Activated naive CD4-positive, alpha-beta T cell (primary cell): ENCODE measurements around the gene PRRC2A.
A peak's percentile ranks its signal among the peaks of the same experiment; 100 is the strongest.

ENCODE experiments used
- DNase-seq, 4 experiments: peaks; one replicate each; lab custom pipeline; 2025; lab: John Stamatoyannopoulos, UW

Gene PRRC2A

DNA sequence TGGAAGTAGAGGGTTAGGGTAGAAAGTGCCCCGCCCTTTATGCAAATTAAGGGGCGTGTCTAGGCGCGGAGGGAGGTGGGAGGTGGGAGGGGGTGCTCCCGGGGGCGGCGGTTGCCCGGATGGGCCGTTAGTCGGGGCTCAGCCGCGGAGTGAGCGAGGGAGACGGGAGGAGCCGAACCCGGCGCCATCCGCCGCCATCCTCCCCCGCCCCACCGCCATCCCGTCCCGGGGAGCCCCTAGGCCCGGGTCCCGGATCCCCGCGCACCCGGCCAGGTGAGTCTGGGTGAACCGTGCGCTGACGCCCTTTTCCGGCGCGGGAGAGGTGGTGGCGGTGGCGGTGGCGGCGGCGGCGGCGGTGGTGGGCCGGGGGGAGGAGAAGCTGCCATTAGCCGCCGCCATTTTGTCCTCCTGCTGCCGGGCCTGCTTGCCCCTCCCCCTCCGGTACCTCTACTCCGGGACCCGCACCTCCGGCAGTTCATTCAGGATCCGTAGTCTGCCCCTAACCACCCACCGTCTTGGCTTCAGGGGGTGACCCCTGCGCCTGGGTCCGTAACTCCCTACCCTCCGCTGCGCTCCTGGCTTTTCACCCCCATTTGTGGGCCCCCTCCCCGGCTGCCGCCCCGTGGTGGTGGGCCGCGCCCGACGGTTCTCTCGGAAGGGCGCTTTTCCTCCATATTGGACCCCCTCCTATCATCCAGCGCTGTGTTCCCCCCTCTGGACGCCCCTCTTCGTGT, at the start of gene PRRC2A:
Gene PRRC2A, plus strand, starts transcription at position 130 of the 734 bp plus-strand sequence. CDS start 2,075 bp downstream, outside the sequence.
- DNase-seq, result peak; percentile 98 to 99 (median 98)

GRCh38 chr6:31572041-31572911, 48.2 kb upstream of the PRRC2A start, which contains the start of gene LTA:
LTA (plus strand) TSS chr6:31572289; CDS start chr6:31572743, 454 bp downstream.
- peak; percentile 35 to 67 (median 51) for DNase-seq

GRCh38 chr6:31573239-31574105, 47.0 kb upstream of the PRRC2A start:
- DNase-seq, result no peak

- DNase-seq, result no peak
Measured at GRCh38 chr6:31574106-31575061, 46.1 kb upstream of the PRRC2A start.

DNA sequence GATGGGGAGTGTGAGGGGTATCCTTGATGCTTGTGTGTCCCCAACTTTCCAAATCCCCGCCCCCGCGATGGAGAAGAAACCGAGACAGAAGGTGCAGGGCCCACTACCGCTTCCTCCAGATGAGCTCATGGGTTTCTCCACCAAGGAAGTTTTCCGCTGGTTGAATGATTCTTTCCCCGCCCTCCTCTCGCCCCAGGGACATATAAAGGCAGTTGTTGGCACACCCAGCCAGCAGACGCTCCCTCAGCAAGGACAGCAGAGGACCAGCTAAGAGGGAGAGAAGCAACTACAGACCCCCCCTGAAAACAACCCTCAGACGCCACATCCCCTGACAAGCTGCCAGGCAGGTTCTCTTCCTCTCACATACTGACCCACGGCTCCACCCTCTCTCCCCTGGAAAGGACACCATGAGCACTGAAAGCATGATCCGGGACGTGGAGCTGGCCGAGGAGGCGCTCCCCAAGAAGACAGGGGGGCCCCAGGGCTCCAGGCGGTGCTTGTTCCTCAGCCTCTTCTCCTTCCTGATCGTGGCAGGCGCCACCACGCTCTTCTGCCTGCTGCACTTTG, 45.1 kb upstream of the PRRC2A start, which contains the start of gene TNF:
Gene TNF, plus strand, starts transcription at position 231 of the 567 bp plus-strand sequence. Its CDS starts 177 bp downstream, at position 408.
- peak in 2 of 4 experiments; percentile 29 to 41 for DNase-seq

DNA sequence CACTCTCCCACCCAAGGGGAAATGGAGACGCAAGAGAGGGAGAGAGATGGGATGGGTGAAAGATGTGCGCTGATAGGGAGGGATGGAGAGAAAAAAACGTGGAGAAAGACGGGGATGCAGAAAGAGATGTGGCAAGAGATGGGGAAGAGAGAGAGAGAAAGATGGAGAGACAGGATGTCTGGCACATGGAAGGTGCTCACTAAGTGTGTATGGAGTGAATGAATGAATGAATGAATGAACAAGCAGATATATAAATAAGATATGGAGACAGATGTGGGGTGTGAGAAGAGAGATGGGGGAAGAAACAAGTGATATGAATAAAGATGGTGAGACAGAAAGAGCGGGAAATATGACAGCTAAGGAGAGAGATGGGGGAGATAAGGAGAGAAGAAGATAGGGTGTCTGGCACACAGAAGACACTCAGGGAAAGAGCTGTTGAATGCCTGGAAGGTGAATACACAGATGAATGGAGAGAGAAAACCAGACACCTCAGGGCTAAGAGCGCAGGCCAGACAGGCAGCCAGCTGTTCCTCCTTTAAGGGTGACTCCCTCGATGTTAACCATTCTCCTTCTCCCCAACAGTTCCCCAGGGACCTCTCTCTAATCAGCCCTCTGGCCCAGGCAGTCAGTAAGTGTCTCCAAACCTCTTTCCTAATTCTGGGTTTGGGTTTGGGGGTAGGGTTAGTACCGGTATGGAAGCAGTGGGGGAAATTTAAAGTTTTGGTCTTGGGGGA, 44.4 kb upstream of the PRRC2A start:
- no peak for DNase-seq

GRCh38 chr6:31576897-31577578, 43.5 kb upstream of the PRRC2A start:
- DNase-seq, result no peak

DNA sequence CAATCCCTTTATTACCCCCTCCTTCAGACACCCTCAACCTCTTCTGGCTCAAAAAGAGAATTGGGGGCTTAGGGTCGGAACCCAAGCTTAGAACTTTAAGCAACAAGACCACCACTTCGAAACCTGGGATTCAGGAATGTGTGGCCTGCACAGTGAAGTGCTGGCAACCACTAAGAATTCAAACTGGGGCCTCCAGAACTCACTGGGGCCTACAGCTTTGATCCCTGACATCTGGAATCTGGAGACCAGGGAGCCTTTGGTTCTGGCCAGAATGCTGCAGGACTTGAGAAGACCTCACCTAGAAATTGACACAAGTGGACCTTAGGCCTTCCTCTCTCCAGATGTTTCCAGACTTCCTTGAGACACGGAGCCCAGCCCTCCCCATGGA, 42.9 kb upstream of the PRRC2A start:
- DNase-seq, result no peak

GRCh38 chr6:31578184-31579118, 42.1 kb upstream of the PRRC2A start:
- DNase-seq, result no peak

DNA sequence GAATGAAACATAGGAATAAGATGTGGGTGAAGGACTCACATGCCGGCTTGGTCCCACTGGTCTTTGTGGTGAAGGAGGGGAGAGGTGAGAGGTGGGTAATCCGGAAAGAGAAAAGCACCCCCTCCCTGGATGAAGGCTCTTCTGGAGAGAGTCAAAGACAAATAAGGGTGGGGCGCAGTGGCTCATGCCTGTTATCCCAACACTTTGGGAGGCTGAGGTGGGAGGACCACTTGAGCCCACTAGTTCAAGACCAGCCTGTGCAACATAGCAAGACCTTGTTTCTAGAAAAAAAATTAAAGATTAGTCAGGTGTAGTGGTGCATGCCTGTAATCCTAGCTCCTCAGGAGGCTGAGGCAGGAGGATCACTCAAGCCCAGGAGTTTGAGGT, 41.4 kb upstream of the PRRC2A start:
- DNase-seq, result no peak

GRCh38 chr6:31579546-31580437, 40.7 kb upstream of the PRRC2A start:
- DNase-seq, result no peak

- no peak for DNase-seq
Measured at GRCh38 chr6:31580438-31580740, 40.1 kb upstream of the PRRC2A start.

DNA sequence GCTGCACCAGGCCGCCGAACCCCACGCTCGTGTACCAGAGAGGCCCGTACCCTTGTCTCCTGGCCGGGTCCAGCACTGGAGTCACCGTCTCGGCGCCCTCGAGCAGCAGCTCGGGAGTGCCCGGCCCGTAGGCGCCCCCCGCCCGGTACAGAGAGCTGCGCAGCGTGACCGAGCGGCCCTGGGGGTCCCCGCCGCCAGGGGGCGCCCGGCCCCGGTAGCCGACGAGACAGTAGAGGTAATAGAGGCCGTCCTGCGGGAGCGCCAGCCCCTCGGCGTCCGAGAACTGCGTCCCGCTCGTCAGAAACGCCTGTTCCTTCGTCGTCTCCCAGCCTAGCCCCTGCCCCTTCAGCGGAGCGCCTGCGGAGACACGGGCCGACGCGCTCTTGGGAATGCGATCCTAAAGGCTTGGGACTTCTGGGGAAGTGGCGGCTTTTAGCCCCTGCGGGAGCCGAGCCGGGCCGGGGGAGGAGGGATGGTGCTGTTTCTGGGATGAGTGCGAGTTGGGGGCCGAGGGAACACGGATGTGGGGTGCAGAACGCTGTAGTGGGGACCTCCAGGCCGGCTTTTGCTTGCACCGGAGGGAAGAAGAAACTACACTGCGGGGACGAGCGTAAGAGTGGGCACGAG, 39.6 kb upstream of the PRRC2A start:
- peak; percentile 76 to 92 (median 86) for DNase-seq

GRCh38 chr6:31581434-31582229, 38.9 kb upstream of the PRRC2A start:
- no peak for DNase-seq

GRCh38 chr6:31582230-31582643, 38.3 kb upstream of the PRRC2A start, which contains the start of gene LTB:
LTB (minus strand) TSS chr6:31582424; CDS start chr6:31582417, 7 bp downstream.
- DNase-seq, result peak in 2 of 4 experiments; percentile 66 to 69

DNA sequence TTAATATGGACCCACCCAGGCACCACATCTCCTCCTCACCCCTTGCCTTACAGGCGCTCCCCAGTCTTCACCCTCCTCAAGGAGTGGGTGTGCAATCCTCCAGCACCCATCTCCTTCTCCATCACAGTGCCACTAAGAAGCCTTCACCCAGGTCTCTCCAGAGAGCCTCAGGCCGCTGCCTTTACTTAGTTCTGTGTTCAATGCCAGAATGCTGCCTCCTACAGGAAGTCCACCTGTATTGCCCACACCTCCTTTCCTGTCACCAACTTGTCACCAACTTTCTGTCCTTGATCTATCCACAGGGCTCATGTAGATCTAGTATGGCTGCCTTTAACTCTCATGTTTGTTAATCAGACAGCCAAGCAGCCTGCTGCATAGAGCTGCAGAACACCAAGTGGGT, 35.0 kb upstream of the PRRC2A start:
- DNase-seq, result no peak
